22Rv1 (cell line): ENCODE data around the gene MAGIX.

Experiments
- CTCF ChIP-seq: fragments of 450-650 bp; IDR thresholded peaks from 2 replicates; pipeline ENCODE4 v1.5.1; 2017; ENCODE audit warnings: mild to moderate bottlenecking
- ZFX ChIP-seq: fragments of 450-650 bp; IDR thresholded peaks from 2 replicates; pipeline ENCODE4 v1.6.1; 2017; ENCODE audit warnings: antibody characterized with exemption, borderline replicate concordance

GRCh38 chrX:49199906-49200771 lies 37.6 kb downstream of the MAGIX start, which contains the start of gene SYP:
- no peak for TF ChIP-seq CTCF
- TF ChIP-seq ZFX, result no peak
